Esophagus (tissue), 2 donors: ENCODE data around the gene NTN1. TPM values are rescaled to one million over a fixed set of nuclear protein-coding genes. Genes with fewer than 3 reads are reported as not detected.

ENCODE experiments used
- H3K27ac ChIP-seq, 2 donors: one replicate each; pipeline ENCODE4 v1.5.1; 2013; ENCODE audit warnings: low read depth in 2 of 2, mild to moderate bottlenecking in 2 of 2, inconsistent platforms in 1 of 2, low read length in 1 of 2, moderate library complexity in 1 of 2
- H3K27me3 ChIP-seq, 2 donors: one replicate each; pipeline ENCODE4 v1.6.1; 2013; ENCODE audit warnings: low read length in 2 of 2, control low read depth in 1 of 2, mild to moderate bottlenecking in 1 of 2; ENCODE audit not compliant: insufficient read depth in 2 of 2, control insufficient read depth in 1 of 2
- H3K36me3 ChIP-seq, 2 donors: one replicate each; pipeline ENCODE4 v1.6.1; 2013; ENCODE audit warnings: low read length in 1 of 2; ENCODE audit not compliant: control insufficient read depth in 2 of 2, insufficient read depth in 2 of 2
- H3K4me1 ChIP-seq, 2 donors: one replicate each; pipeline ENCODE4 v1.6.1; 2013; ENCODE audit warnings: low read length in 1 of 2; ENCODE audit not compliant: control insufficient read depth in 2 of 2, insufficient read depth in 2 of 2
- H3K4me3 ChIP-seq, 2 donors: one replicate each; pipeline ENCODE4 v1.5.1; 2013; ENCODE audit warnings: low read length in 2 of 2, mild to moderate bottlenecking in 2 of 2, low read depth in 1 of 2, moderate library complexity in 1 of 2
- H3K9me3 ChIP-seq, 2 donors: one replicate each; pipeline ENCODE4 v1.6.1; 2013; ENCODE audit warnings: mild to moderate bottlenecking in 2 of 2, low read depth in 1 of 2, low read length in 1 of 2, moderate library complexity in 1 of 2; ENCODE audit not compliant: control insufficient read depth in 2 of 2, insufficient read depth in 1 of 2
- WGBS, 2 donors: extraction: QIAGEN DNeasy Blood & Tissue Kit; methylation state at CpG; one replicate each; pipeline ENCODE4 v1.1.7; 2013; 5-methylcytosine and 5-hydroxymethylcytosine counted together
- polyA plus RNA-seq, 2 donors: library from polyadenylated mRNA; stranded (reverse); fragments of 200-250 nt; gene quantifications; one replicate each; pipeline ENCODE4 v1.2.3, GENCODE V29; 2013
- donor health status: healthy with polysubstance abuse.
- donor health status: Bipolar disorder and iron deficiency.

Gene NTN1
- polyA plus RNA-seq, 2 donors = 10.3 to 12.3 TPM

- no peaks in the 10 kb centered on the region for H3K36me3 ChIP-seq
- peak overlapping the region; percentile 19 to 62 for H3K27ac ChIP-seq
- no peaks in the 10 kb centered on the region for H3K27me3 ChIP-seq
- H3K4me1 ChIP-seq = peaks cover 0 to 2% of the 10 kb centered on the region in 2 donors
- H3K9me3 ChIP-seq = no peaks in the 10 kb centered on the region
- 36 to 37% methylated on average over 8 of the region's 8 CpGs for WGBS, 2 donors
- no peak overlapping the region for H3K4me3 ChIP-seq
Observed at GRCh38 chr17:9291912-9292560, 270.7 kb downstream of the NTN1 start.

DNA sequence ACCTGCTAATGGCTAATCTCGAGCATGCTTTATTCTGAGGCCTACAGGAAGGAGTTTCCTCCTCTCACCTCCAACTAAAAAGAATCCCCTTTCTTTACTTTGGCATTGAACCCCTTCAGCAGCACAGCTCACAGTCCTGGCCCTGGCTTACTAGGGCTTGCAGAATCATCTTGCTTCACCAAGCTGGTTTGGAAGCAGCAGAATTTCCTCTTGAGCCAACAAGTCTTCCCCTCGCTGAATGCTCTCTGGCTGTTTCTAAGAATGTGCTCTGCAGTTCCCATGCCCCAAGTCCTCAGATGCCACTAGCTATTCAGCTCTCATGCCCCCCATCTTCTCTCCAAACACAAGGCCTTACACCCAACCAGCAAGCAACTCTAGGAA lies 271.2 kb downstream of the NTN1 start:
- WGBS, 2 donors = 52 to 70% methylated on average over 2 of the region's 2 CpGs
- Histone ChIP-seq H3K4me3 (no peak overlapping the region), H3K27ac (peak overlapping the region; percentile 5 to 14), H3K9me3 (no peaks in the 10 kb centered on the region), H3K27me3 (no peaks in the 10 kb centered on the region), H3K4me1 (peaks cover 0 to 2% of the 10 kb centered on the region in 2 donors), H3K36me3 (no peaks in the 10 kb centered on the region)

Other genes with a start within 250 kb of the NTN1 start
- under 1 TPM; 0.24 to 0.75 TPM for gene MFSD6L, start 222.1 kb upstream of the NTN1 start, polyA plus RNA-seq
- under 1 TPM; 0.39 to 0.59 TPM for gene PIK3R6, start 153.8 kb upstream of the NTN1 start, polyA plus RNA-seq
- 1 to 10 TPM; 1.1 to 1.3 TPM for gene PIK3R5, start 55.8 kb upstream of the NTN1 start, polyA plus RNA-seq